Left ventricle myocardium inferior (tissue), 1 donor: ENCODE results near the gene C10orf71. TPM values are rescaled to one million over a fixed set of nuclear protein-coding genes. Genes with fewer than 3 reads are reported as not detected.
A peak's percentile ranks its signal among the peaks of the same experiment; 100 is the strongest.

ENCODE experiments used
- DNase-seq: peaks from one replicate; pipeline ENCODE4 v3.0.0-alpha.2; 2020
- H3K27ac ChIP-seq: fragments of 200-600 bp; replicated peaks from 2 replicates; pipeline ENCODE4 v1.8.0; 2021
- H3K27me3 ChIP-seq: fragments of 200-600 bp; 2 replicates; pipeline ENCODE4 v1.8.0; 2021; ENCODE audit warnings: low read depth
- H3K36me3 ChIP-seq: fragments of 200-600 bp; 2 replicates; pipeline ENCODE4 v1.8.0; 2021
- H3K4me1 ChIP-seq: fragments of 200-600 bp; 2 replicates; pipeline ENCODE4 v1.8.0; 2021
- H3K4me3 ChIP-seq: fragments of 200-600 bp; 2 replicates; pipeline ENCODE4 v1.8.0; 2021; ENCODE audit warnings: mild to moderate bottlenecking, moderate library complexity
- H3K9me3 ChIP-seq: fragments of 200-600 bp; replicated peaks from 2 replicates; pipeline ENCODE4 v1.8.0; 2021
- intact Hi-C: fragments of 100-400 bp; cut with micrococcal nuclease; formaldehyde crosslinking; loops from one replicate; pipeline ENCODE4 v1.11.0; 2022
- total RNA-seq: library from RNA; stranded (reverse); fragmentation: NEBNext Ultra II Directional; extraction: Animal tissue kit (Norgen Biotek cat#: 25700); gene quantifications from one replicate; pipeline ENCODE4 v1.2.1, GENCODE V29; 2021
- TF ChIP-seq, protein P1 (sequence below): fragments of 200-600 bp; IDR thresholded peaks from 2 replicates; pipeline ENCODE4 v1.8.0; 2021; ENCODE audit warnings: antibody characterized with exemption, mild to moderate bottlenecking, borderline replicate concordance
- donor health status: DM: no; HTN: yes; CAD: no; lungs with severe emphysema.

The C10orf71 gene
- total RNA-seq, 1 donor from 2014 or later: 136 TPM

GRCh38 chr10:49359349-49360270 lies 60.6 kb downstream of the C10orf71 start:
- H3K36me3 ChIP-seq: no peaks in the 10 kb centered on the region
- H3K4me1 ChIP-seq: peaks cover 27% of the 10 kb centered on the region
- intact Hi-C loops: no loop called here
- H3K27ac ChIP-seq: peak overlapping the region; percentile 87
- peaks cover 9% of the 10 kb centered on the region for H3K9me3 ChIP-seq
- no peaks in the 10 kb centered on the region for H3K27me3 ChIP-seq
- DNase-seq: peak; percentile 38
- TF ChIP-seq, protein P1, sequence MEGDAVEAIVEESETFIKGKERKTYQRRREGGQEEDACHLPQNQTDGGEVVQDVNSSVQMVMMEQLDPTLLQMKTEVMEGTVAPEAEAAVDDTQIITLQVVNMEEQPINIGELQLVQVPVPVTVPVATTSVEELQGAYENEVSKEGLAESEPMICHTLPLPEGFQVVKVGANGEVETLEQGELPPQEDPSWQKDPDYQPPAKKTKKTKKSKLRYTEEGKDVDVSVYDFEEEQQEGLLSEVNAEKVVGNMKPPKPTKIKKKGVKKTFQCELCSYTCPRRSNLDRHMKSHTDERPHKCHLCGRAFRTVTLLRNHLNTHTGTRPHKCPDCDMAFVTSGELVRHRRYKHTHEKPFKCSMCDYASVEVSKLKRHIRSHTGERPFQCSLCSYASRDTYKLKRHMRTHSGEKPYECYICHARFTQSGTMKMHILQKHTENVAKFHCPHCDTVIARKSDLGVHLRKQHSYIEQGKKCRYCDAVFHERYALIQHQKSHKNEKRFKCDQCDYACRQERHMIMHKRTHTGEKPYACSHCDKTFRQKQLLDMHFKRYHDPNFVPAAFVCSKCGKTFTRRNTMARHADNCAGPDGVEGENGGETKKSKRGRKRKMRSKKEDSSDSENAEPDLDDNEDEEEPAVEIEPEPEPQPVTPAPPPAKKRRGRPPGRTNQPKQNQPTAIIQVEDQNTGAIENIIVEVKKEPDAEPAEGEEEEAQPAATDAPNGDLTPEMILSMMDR: no peak
- H3K4me3 ChIP-seq: no peak overlapping the region

DNA sequence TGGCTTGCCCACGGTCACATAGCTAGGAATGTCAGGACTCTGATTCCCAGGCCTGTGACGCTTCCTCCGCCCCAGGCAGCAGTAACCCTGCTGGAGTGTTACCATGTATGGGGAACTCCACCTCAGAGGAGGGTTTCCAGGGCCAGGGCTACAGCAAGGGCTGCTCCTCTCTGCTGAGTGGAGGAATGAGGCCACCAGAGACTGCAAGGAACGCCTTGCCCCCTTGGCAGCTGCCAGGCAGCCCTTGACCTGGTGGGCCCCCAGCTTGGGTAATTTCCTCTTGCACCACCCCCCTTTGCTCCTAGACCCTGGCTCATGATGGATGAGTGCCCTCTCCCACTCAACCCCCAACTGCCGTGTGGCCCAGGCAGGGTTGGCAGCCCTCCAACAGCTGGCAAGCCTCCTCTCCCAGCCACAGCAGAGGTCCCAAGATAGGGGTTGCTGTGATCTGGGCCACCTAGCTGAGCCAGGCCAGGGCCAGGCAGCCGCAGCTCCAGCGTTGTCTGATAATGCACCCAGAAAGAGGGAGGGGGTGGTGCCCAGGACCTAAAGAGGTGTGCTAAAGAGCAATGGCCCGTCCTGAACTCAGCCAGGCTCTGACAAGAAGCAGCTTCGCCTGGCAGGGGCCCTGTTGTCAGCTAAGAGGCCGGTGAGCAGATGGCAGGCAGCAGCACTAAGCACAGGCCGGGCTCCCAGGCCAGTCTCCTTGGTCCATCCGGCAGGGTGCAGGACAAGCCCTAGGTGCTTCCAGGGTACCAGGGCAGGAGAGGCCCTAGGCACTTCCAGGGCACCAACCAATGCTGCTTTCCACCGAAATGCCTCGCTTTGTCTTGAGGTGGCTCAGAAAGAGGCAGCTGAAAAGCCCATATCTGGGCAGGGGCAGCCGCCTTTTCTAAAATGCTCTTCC lies 61.6 kb downstream of the C10orf71 start:
- DNase-seq: peak; percentile 65
- no peaks in the 10 kb centered on the region for H3K27me3 ChIP-seq
- no peak overlapping the region for H3K4me3 ChIP-seq
- TF ChIP-seq, protein P1: no peak
- no peaks in the 10 kb centered on the region for H3K36me3 ChIP-seq
- peak overlapping the region; percentile 87 for H3K27ac ChIP-seq
- intact Hi-C loops: no loop called here
- peaks cover 27% of the 10 kb centered on the region for H3K4me1 ChIP-seq
- peaks cover 9% of the 10 kb centered on the region for H3K9me3 ChIP-seq

DNA sequence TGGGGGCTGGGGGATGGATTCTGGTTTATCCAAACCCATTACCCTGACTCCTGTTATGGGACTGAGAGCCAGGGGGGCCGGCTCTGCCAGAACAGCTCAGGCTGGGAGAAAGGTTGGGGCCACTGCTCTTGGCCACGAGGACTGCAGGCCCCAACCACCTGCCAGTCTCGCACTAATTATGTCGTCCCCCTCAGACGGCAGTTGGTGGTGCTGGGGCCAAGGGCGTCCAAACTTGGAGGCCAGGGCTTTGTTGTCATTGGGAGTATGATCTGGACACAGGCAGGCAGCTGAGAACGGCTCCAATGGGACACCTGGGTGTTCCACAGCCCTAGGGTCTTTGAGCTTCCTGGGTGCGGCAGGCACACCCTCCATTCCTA lies 62.2 kb downstream of the C10orf71 start:
- TF ChIP-seq, protein P1: no peak
- H3K27ac ChIP-seq: peak overlapping the region; percentile 87
- H3K4me3 ChIP-seq: no peak overlapping the region
- no peaks in the 10 kb centered on the region for H3K36me3 ChIP-seq
- no peak for DNase-seq
- H3K4me1 ChIP-seq: peaks cover 27% of the 10 kb centered on the region
- no peaks in the 10 kb centered on the region for H3K27me3 ChIP-seq
- peaks cover 9% of the 10 kb centered on the region for H3K9me3 ChIP-seq
- intact Hi-C loops: no loop called here

GRCh38 chr10:49361735-49362568 lies 63.0 kb downstream of the C10orf71 start:
- Histone ChIP-seq H3K27ac (no peak overlapping the region), H3K27me3 (no peaks in the 10 kb centered on the region), H3K36me3 (no peaks in the 10 kb centered on the region), H3K4me3 (no peak overlapping the region), H3K4me1 (peaks cover 27% of the 10 kb centered on the region), H3K9me3 (peaks cover 9% of the 10 kb centered on the region)
- intact Hi-C loops: no loop called here
- TF ChIP-seq, protein P1: no peak
- DNase-seq: no peak
